ENCODE data around the gene BTG2. TPM values are rescaled to one million over a fixed set of nuclear protein-coding genes. Genes with fewer than 3 reads are reported as not detected.

BTG2 gene
- total RNA-seq, 3 donors from 2014 or later, result 82.7 to 271 (median 102) TPM

DNA sequence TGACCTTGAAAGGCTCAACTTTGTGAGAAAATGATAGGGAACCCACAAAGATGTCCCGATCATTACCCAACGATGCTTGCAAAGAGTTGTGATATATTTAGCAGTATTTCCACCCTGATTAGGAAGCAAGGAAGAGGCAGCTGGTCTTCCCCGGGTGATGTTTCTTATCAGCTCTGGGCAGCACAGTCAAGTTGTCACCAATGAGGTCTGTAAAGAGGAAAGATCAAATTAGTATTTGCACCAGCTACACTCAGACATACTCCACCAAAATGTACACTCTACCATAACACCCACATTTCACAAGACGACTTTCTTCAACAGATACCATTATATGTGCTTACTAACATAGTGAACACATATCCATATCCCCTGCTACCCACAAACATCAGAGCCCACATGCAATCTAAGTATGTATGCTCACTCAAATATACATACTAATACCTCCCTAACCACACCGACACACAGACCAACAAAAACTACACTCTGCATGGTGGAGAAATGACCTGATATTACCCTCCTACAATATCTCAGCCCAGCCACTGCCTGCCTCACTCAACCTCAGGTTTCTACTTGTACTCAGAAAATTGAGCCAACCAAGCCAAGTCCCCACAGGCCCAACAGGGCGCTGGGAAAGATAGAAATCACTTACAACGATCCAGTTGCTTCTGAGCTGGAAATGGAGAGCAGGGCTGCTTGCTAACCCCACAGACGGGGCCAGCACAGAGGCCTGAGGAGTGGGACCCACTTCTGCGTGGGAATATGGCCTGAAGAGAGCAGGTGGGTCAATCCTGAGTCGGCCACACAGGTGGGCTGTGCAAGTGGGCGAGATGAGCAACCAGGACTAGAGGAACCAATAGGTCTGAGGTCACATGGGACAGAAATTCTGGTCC is 4.6 kb upstream of the BTG2 start:
- TF ChIP-seq POLR2A (IDR thresholded peaks at IDR 0.05) (no peak), POLR2AphosphoS5 (IDR thresholded peaks at IDR 0.05) (no peak), CTCF (IDR thresholded peaks at IDR 0.05) (no peak)
- no peak overlapping the region for H3K4me3 ChIP-seq
- H3K9me3 ChIP-seq, result no peaks in the 10 kb centered on the region
- no peaks in the 10 kb centered on the region for H3K36me3 ChIP-seq
- H3K27ac ChIP-seq, result peak overlapping the region; percentile 19 to 64
- no peaks in the 10 kb centered on the region for H3K27me3 ChIP-seq
- intact Hi-C loops (cut with DNase I; ENCODE audit: low total_unique reads), result no loop called here
- no peaks in the 10 kb centered on the region for H3K4me1 ChIP-seq
- DNase-seq (ENCODE audit: low spot score in 2 of 2), result no peak

GRCh38 chr1:203301331-203301668 is 4.0 kb upstream of the BTG2 start:
- H3K4me3 ChIP-seq, result no peak overlapping the region
- H3K27me3 ChIP-seq, result no peaks in the 10 kb centered on the region
- peak overlapping the region; percentile 19 to 64 for H3K27ac ChIP-seq
- H3K4me1 ChIP-seq, result no peaks in the 10 kb centered on the region
- intact Hi-C loops (cut with DNase I; ENCODE audit: low total_unique reads), result no loop called here
- TF ChIP-seq POLR2AphosphoS5 (IDR thresholded peaks at IDR 0.05) (no peak), CTCF (IDR thresholded peaks at IDR 0.05) (no peak)
- H3K9me3 ChIP-seq, result no peaks in the 10 kb centered on the region
- no peak for DNase-seq (ENCODE audit: low spot score in 2 of 2)
- no peaks in the 10 kb centered on the region for H3K36me3 ChIP-seq

DNA sequence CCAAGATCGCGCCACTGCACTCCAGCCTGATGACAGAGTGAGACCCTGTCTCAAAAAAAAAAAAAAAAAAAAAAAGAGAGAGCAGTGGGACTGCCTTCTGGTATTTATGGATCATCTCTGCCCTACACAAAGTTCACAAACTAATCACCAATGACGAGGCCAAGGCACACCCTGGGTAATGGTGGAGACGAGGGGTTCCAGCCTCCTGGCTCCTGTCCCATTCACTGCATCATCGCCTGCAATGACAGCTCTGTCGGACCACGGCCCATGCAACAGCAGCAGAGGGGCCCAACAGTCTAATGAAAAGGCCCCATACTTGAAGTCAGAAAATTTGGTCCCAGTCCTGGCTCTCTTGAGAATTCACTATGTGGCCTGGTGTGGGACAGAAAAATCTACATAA is 2.9 kb upstream of the BTG2 start:
- no peaks in the 10 kb centered on the region for H3K36me3 ChIP-seq
- no peak for DNase-seq (ENCODE audit: low spot score in 2 of 2)
- H3K27me3 ChIP-seq, result no peaks in the 10 kb centered on the region
- H3K9me3 ChIP-seq, result no peaks in the 10 kb centered on the region
- no peaks in the 10 kb centered on the region for H3K4me1 ChIP-seq
- no peak overlapping the region for H3K4me3 ChIP-seq
- no peak for TF ChIP-seq POLR2A (IDR thresholded peaks at IDR 0.05)
- TF ChIP-seq CTCF (IDR thresholded peaks at IDR 0.05), result no peak
- TF ChIP-seq POLR2AphosphoS5 (IDR thresholded peaks at IDR 0.05), result no peak
- H3K27ac ChIP-seq, result no peak overlapping the region
- intact Hi-C loops (cut with DNase I; ENCODE audit: low total_unique reads), result no loop called here

DNA sequence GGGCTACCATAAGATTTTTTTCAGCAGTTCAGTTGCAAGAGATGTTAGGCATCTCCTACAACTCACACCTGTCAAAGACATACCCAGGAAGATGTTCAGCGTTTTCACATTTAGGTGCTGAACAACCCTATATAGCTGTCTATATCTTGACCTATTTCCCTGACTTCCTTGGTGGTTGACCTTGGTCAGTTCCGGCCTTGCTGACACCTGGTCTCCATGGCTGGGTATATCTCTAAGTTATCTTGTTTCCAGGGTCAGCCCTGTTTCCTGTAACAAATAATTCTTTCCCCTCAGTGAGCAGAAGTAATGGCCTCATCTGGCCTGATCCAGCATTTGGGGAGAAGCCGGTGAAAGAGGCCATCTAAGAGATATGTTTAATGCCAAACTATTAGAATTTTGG is 2.4 kb upstream of the BTG2 start:
- H3K36me3 ChIP-seq, result no peaks in the 10 kb centered on the region
- TF ChIP-seq CTCF (IDR thresholded peaks at IDR 0.05) (no peak), POLR2AphosphoS5 (IDR thresholded peaks at IDR 0.05) (no peak), POLR2A (IDR thresholded peaks at IDR 0.05) (no peak)
- no peaks in the 10 kb centered on the region for H3K27me3 ChIP-seq
- H3K27ac ChIP-seq, result peak overlapping the region in 1 of 2 donors; percentile 19
- no peaks in the 10 kb centered on the region for H3K9me3 ChIP-seq
- DNase-seq (ENCODE audit: low spot score in 2 of 2), result no peak
- intact Hi-C loops (cut with DNase I; ENCODE audit: low total_unique reads), result no loop called here
- H3K4me3 ChIP-seq, result no peak overlapping the region
- peaks cover 0 to 2% of the 10 kb centered on the region in 2 donors for H3K4me1 ChIP-seq

- Histone ChIP-seq H3K4me1 (peaks cover 0 to 16% of the 10 kb centered on the region in 2 donors), H3K27me3 (no peaks in the 10 kb centered on the region), H3K36me3 (no peaks in the 10 kb centered on the region), H3K9me3 (no peaks in the 10 kb centered on the region), H3K4me3 (peak overlapping the region; percentile 73 to 100 (median 85)), H3K27ac (peak overlapping the region; percentile 91 to 98)
- TF ChIP-seq POLR2A (IDR thresholded peaks at IDR 0.05) (no peak), POLR2AphosphoS5 (IDR thresholded peaks at IDR 0.05) (no peak), CTCF (IDR thresholded peaks at IDR 0.05) (no peak)
- no peak for DNase-seq (ENCODE audit: low spot score in 2 of 2)
- intact Hi-C loops (cut with DNase I; ENCODE audit: low total_unique reads), result no loop called here
Observed at GRCh38 chr1:203304391-203304918, 864 bp upstream of the BTG2 start.

Measured in breast epithelium (tissue), 4 donors.